Measurements from ENCODE around the gene RCSD1.
A peak's percentile ranks its signal among the peaks of the same experiment; 100 is the strongest.

RCSD1 gene

GRCh38 chr1:167701510-167701909 is 71.5 kb downstream of the RCSD1 start:
- Histone ChIP-seq H3K4me3 (ENCODE audit: low read depth in 1 of 2, low read length in 2 of 2) (no peak overlapping the region), H3K4me1 (ENCODE audit: insufficient read depth, low read length) (no peaks in the 10 kb centered on the region), H3K27ac (ENCODE audit: low read depth, low read length) (no peak overlapping the region), H3K27me3 (ENCODE audit: control insufficient read depth in 1 of 2, insufficient read depth in 2 of 2, low read length in 2 of 2) (no peaks in the 10 kb centered on the region), H3K9me3 (ENCODE audit: low read length) (no peaks in the 10 kb centered on the region), H3K36me3 (ENCODE audit: insufficient read depth, low read length) (peaks cover 7% of the 10 kb centered on the region), H3K9ac (ENCODE audit: low read length) (no peak overlapping the region)

GRCh38 chr1:167703557-167703956 is 73.5 kb downstream of the RCSD1 start:
- no peaks in the 10 kb centered on the region for H3K36me3 ChIP-seq (ENCODE audit: insufficient read depth, low read length)
- H3K27ac ChIP-seq (ENCODE audit: low read depth, low read length), result no peak overlapping the region
- no peak overlapping the region for H3K4me3 ChIP-seq (ENCODE audit: low read depth in 1 of 2, low read length in 2 of 2)
- H3K27me3 ChIP-seq (ENCODE audit: control insufficient read depth in 1 of 2, insufficient read depth in 2 of 2, low read length in 2 of 2), result no peaks in the 10 kb centered on the region
- H3K9ac ChIP-seq (ENCODE audit: low read length), result no peak overlapping the region
- H3K4me1 ChIP-seq (ENCODE audit: insufficient read depth, low read length), result no peaks in the 10 kb centered on the region
- H3K9me3 ChIP-seq (ENCODE audit: low read length), result no peaks in the 10 kb centered on the region

DNA sequence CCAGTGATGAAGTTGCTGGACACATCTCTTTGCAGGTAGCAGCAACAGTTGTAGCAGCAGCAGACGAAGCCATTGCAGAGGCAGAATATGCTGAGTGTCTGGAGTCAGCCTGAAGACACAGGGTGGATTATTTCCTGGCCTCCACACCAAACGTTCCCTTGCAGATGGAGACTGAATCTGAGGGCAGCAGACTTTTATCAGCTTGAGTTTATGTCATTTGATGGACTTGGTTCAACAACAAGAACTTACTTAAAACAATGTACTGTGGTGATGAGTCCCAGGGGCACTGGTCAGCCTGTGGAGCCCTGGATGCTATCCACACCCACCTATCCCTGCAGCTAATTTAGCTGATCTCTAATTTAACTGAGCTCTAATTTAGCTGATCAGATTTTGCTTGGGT is 74.7 kb downstream of the RCSD1 start:
- H3K9ac ChIP-seq (ENCODE audit: low read length), result no peak overlapping the region
- H3K27ac ChIP-seq (ENCODE audit: low read depth, low read length), result no peak overlapping the region
- H3K9me3 ChIP-seq (ENCODE audit: low read length), result no peaks in the 10 kb centered on the region
- no peaks in the 10 kb centered on the region for H3K4me1 ChIP-seq (ENCODE audit: insufficient read depth, low read length)
- H3K27me3 ChIP-seq (ENCODE audit: control insufficient read depth in 1 of 2, insufficient read depth in 2 of 2, low read length in 2 of 2), result no peaks in the 10 kb centered on the region
- no peak overlapping the region for H3K4me3 ChIP-seq (ENCODE audit: low read depth in 1 of 2, low read length in 2 of 2)
- H3K36me3 ChIP-seq (ENCODE audit: insufficient read depth, low read length), result no peaks in the 10 kb centered on the region

DNA sequence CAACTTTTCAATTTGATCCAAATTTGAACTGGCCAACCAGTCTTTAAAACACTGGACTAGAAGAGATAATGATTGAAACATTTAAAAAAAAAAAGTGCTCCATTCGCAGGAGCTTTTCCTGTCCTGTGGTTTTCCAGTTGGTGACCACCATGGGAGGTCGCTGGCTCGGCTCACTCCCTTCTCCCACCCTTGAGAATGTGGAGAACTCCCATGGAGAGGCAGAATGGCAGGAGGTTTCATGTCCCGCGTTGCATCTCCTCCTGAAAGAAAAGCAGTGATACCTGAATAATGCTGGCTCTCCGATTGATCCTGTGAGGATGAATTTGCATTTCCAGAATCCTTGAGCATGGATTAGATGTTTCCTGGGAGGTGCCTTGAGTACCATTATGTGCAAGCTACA is 75.2 kb downstream of the RCSD1 start:
- no peaks in the 10 kb centered on the region for H3K36me3 ChIP-seq (ENCODE audit: insufficient read depth, low read length)
- H3K27ac ChIP-seq (ENCODE audit: low read depth, low read length), result no peak overlapping the region
- H3K4me3 ChIP-seq (ENCODE audit: low read depth in 1 of 2, low read length in 2 of 2), result no peak overlapping the region
- H3K4me1 ChIP-seq (ENCODE audit: insufficient read depth, low read length), result no peaks in the 10 kb centered on the region
- no peaks in the 10 kb centered on the region for H3K9me3 ChIP-seq (ENCODE audit: low read length)
- no peak overlapping the region for H3K9ac ChIP-seq (ENCODE audit: low read length)
- H3K27me3 ChIP-seq (ENCODE audit: control insufficient read depth in 1 of 2, insufficient read depth in 2 of 2, low read length in 2 of 2), result no peaks in the 10 kb centered on the region

DNA sequence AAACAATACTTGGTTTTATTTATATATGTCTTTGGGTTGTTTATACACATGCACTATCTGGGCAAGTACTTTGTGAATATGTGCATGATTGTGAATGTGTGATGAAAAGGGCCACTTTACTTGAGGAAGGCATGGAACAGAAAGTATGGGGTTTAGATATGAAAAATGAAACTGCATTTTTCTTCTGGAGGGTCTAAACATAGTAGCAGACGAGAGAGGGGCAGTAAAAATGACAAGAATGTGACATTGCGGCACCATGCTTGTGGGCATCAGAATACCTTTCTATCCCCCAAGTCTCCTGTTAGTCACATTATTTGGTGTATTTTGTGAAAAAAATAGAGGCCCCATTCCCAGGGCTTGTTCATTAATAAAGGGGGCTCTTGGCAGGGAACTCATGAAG is 76.3 kb downstream of the RCSD1 start:
- no peaks in the 10 kb centered on the region for H3K36me3 ChIP-seq (ENCODE audit: insufficient read depth, low read length)
- H3K27me3 ChIP-seq (ENCODE audit: control insufficient read depth in 1 of 2, insufficient read depth in 2 of 2, low read length in 2 of 2), result no peaks in the 10 kb centered on the region
- H3K9ac ChIP-seq (ENCODE audit: low read length), result no peak overlapping the region
- H3K27ac ChIP-seq (ENCODE audit: low read depth, low read length), result no peak overlapping the region
- H3K4me3 ChIP-seq (ENCODE audit: low read depth in 1 of 2, low read length in 2 of 2), result no peak overlapping the region
- no peaks in the 10 kb centered on the region for H3K4me1 ChIP-seq (ENCODE audit: insufficient read depth, low read length)
- no peaks in the 10 kb centered on the region for H3K9me3 ChIP-seq (ENCODE audit: low read length)

GRCh38 chr1:167706931-167707877 is 77.2 kb downstream of the RCSD1 start:
- Histone ChIP-seq H3K9ac (ENCODE audit: low read length) (no peak overlapping the region), H3K27ac (ENCODE audit: low read depth, low read length) (no peak overlapping the region), H3K36me3 (ENCODE audit: insufficient read depth, low read length) (no peaks in the 10 kb centered on the region), H3K4me1 (ENCODE audit: insufficient read depth, low read length) (no peaks in the 10 kb centered on the region), H3K4me3 (ENCODE audit: low read depth in 1 of 2, low read length in 2 of 2) (no peak overlapping the region), H3K27me3 (ENCODE audit: control insufficient read depth in 1 of 2, insufficient read depth in 2 of 2, low read length in 2 of 2) (no peaks in the 10 kb centered on the region), H3K9me3 (ENCODE audit: low read length) (no peaks in the 10 kb centered on the region)

DNA sequence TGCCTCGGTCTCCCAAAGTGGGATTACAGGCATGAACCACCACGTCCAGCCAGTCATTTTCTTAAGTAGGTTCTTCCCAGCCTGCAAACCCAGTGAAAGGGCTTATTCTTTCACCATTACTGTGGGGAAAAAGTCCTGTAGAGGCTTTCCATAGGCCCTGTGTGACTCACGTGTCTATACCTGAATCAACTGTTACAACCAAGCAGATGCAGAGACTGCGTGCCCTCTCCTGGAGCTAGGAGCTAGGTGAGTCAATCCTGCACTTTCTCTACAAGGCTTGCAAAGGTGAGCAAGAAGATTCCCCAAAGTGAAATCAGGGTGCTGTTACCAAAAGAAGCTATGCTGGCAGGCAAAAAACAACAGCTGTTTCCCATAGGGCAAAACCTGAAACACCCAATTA is 77.9 kb downstream of the RCSD1 start:
- H3K4me1 ChIP-seq (ENCODE audit: insufficient read depth, low read length), result no peaks in the 10 kb centered on the region
- no peaks in the 10 kb centered on the region for H3K36me3 ChIP-seq (ENCODE audit: insufficient read depth, low read length)
- H3K4me3 ChIP-seq (ENCODE audit: low read depth in 1 of 2, low read length in 2 of 2), result no peak overlapping the region
- no peaks in the 10 kb centered on the region for H3K9me3 ChIP-seq (ENCODE audit: low read length)
- H3K27ac ChIP-seq (ENCODE audit: low read depth, low read length), result no peak overlapping the region
- H3K9ac ChIP-seq (ENCODE audit: low read length), result no peak overlapping the region
- H3K27me3 ChIP-seq (ENCODE audit: control insufficient read depth in 1 of 2, insufficient read depth in 2 of 2, low read length in 2 of 2), result no peaks in the 10 kb centered on the region

DNA sequence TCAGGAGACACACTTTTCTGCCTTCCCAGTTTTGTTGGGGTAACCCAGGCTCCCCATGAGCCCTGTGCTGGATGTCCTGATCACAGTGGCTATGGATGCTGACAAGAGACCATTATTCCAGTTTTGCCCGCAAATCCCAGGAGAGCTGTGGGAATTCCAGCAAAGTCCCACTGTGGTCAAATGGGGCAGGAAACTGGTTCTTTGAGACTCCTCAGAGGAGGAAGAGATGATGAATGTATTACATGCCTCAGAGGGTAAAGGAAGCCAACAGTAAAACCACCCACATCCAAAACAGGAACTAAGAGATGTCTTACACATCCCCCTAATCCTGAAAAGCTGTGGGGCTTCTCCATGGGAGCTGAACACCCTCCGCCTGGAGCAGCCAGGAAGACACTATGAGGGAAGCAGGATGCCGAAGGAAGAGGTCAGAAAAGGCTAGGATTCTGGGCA is 78.9 kb downstream of the RCSD1 start:
- Histone ChIP-seq H3K4me1 (ENCODE audit: insufficient read depth, low read length) (no peaks in the 10 kb centered on the region), H3K27ac (ENCODE audit: low read depth, low read length) (no peak overlapping the region), H3K4me3 (ENCODE audit: low read depth in 1 of 2, low read length in 2 of 2) (no peak overlapping the region), H3K36me3 (ENCODE audit: insufficient read depth, low read length) (no peaks in the 10 kb centered on the region), H3K9me3 (ENCODE audit: low read length) (no peaks in the 10 kb centered on the region), H3K27me3 (ENCODE audit: control insufficient read depth in 1 of 2, insufficient read depth in 2 of 2, low read length in 2 of 2) (no peaks in the 10 kb centered on the region), H3K9ac (ENCODE audit: low read length) (no peak overlapping the region)

DNA sequence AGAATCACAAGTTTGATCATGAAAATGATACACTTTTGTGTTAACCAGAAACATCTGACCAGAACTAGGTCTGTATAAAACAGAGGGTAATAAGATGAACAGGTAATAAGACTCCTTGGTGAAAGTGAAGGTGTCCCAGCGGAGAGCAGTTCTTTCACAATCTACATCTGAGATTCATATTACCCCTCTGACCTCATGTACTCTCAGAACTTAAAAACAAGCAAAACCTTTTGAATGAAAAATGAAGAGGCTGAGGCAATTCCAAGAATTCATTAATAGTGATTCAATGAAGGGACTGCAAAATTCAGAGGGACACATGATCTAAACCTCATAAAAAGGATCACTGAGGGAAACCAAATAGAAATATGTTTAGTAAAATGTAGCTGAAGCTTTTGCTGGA is 80.8 kb downstream of the RCSD1 start:
- H3K9ac ChIP-seq (ENCODE audit: low read length), result no peak overlapping the region
- H3K36me3 ChIP-seq (ENCODE audit: insufficient read depth, low read length), result no peaks in the 10 kb centered on the region
- no peak overlapping the region for H3K27ac ChIP-seq (ENCODE audit: low read depth, low read length)
- no peak overlapping the region for H3K4me3 ChIP-seq (ENCODE audit: low read depth in 1 of 2, low read length in 2 of 2)
- no peaks in the 10 kb centered on the region for H3K27me3 ChIP-seq (ENCODE audit: control insufficient read depth in 1 of 2, insufficient read depth in 2 of 2, low read length in 2 of 2)
- H3K4me1 ChIP-seq (ENCODE audit: insufficient read depth, low read length), result no peaks in the 10 kb centered on the region
- no peaks in the 10 kb centered on the region for H3K9me3 ChIP-seq (ENCODE audit: low read length)

DNA sequence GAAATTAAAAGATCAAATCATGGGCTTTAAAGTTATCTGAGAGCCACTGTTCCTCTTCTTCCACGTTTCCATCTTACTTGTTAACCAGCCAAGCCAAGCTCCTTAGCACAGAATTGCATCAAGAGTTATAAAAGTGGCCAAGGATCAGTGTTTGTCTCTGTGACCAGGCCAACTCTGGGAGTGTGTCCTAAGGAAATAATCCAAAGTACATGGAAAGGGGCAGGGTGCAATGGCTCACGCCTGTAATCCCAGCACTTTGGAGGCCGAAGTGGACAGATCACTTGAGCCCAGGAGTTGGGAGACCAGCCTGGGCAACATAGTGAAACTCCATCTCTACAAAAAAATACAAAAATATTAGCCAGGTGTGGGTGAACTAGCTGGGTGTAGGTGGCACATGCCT is 81.8 kb downstream of the RCSD1 start:
- Histone ChIP-seq H3K4me1 (ENCODE audit: insufficient read depth, low read length) (no peaks in the 10 kb centered on the region), H3K27me3 (ENCODE audit: control insufficient read depth in 1 of 2, insufficient read depth in 2 of 2, low read length in 2 of 2) (no peaks in the 10 kb centered on the region), H3K4me3 (ENCODE audit: low read depth in 1 of 2, low read length in 2 of 2) (no peak overlapping the region), H3K27ac (ENCODE audit: low read depth, low read length) (no peak overlapping the region), H3K9me3 (ENCODE audit: low read length) (no peaks in the 10 kb centered on the region), H3K9ac (ENCODE audit: low read length) (no peak overlapping the region), H3K36me3 (ENCODE audit: insufficient read depth, low read length) (no peaks in the 10 kb centered on the region)

DNA sequence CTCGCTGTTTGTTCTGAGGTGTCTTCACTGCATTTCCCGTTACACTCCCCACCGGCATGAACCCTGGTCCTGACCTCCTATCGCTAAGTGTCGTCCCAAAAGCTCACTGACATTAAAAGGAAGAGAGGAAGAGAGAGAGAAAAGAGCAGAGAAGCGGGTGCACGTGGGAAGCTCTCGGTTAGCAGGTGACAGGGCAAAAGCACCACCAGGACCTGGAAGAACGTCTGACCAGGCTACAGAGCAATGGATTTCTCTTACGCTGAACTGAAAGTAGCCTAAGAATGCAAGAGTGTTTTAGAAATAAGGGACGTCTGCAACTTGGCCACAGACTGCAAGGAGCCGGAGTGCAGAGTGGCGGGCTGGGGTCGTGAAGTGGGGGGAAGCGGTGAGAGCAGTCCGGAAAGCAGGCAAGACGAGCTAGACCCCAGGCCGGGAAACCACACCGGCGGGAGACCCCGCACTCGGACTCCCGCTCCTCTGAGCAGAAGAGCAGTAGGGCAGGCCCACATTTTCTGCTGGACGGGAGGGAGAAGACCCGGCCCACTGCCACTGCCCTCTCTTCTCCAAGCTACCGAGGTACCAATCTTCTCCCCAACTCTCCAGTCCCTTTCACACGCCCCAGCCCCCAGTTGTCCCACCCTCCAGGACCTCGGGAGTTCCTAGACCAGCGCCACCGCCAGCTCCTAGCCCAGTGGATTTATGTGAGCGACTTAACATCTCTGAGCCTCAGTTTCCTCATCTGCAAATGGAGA is 83.5 kb downstream of the RCSD1 start:
- peak overlapping the region; percentile 72 to 81 for H3K4me3 ChIP-seq (ENCODE audit: low read depth in 1 of 2, low read length in 2 of 2)
- H3K27me3 ChIP-seq (ENCODE audit: control insufficient read depth in 1 of 2, insufficient read depth in 2 of 2, low read length in 2 of 2), result no peaks in the 10 kb centered on the region
- peak overlapping the region; percentile 88 for H3K27ac ChIP-seq (ENCODE audit: low read depth, low read length)
- no peaks in the 10 kb centered on the region for H3K36me3 ChIP-seq (ENCODE audit: insufficient read depth, low read length)
- no peaks in the 10 kb centered on the region for H3K4me1 ChIP-seq (ENCODE audit: insufficient read depth, low read length)
- peak overlapping the region; percentile 79 for H3K9ac ChIP-seq (ENCODE audit: low read length)
- H3K9me3 ChIP-seq (ENCODE audit: low read length), result no peaks in the 10 kb centered on the region
